Activated CD4-positive, CD25-positive, alpha-beta regulatory T cell treated with anti-CD3 and anti-CD28 coated beads, Interleukin-2, amount 50 U/mL, for 24 hours (primary cell): Measurements from ENCODE around the gene C8G.

Experiments
- ATAC-seq, 2 donors: fragments of 150-1000 bp; cut with Tn5 transposase; one replicate each; pipeline ENCODE4 v1.10.0; 2021; ENCODE audit warnings: mild to moderate bottlenecking in 1 of 2, moderate library complexity in 1 of 2

The C8G gene

DNA sequence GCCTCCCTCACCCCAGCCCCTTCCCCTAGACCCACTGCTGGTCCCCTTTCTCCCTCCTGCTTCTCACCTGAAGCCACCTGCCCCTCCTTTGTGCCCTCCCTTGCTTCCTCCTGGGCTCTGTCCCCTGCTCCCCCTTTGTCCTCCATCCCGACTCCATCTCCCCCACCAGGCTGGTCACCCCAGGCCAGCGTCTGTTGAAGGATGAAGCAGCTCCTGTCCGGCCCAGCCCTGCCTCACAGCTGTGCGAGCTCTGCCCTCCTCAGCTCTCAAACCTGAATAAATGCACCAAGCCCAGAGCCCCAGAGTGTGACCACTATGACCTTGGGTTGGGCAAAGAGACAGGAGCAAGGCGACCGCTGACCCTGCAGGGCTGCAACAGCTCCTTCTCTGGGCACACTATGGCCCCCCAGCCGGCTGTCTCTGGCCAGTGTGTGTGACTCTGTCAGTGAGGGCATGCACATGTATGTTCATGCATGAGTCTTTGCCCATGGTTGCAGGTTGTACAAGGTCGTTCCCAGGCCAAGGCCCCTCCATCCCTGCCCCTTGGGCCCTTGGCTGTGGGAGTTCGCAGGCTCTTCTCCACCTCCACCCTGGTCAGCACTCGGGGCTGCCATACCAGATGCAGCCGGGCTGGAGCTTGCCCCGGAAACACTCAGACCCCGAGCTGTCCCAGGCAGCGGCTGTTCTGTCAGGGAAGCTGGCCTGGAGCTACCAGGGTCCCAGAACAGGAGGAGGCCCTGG lies 10.3 kb downstream of the C8G start:
- ATAC-seq: no peak

DNA sequence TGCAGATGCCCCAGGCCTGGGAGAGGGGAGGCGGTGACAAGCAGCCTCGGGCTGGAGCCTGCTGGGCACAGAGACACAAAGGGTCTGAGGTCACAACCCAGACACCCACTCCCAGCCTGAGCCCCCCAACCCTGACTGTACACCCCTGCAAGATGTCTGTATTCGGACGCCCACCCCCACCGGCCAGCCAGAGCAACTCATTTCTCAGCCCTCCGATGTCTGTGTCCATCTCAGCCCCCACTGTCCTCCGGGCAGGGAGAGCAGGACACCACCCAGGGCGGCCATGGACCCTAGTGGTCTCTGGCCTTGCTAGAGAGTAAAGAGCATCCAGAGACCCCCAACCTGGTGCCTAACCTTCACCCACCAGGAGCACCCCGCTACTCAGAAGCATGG lies 10.9 kb downstream of the C8G start:
- no peak for ATAC-seq

DNA sequence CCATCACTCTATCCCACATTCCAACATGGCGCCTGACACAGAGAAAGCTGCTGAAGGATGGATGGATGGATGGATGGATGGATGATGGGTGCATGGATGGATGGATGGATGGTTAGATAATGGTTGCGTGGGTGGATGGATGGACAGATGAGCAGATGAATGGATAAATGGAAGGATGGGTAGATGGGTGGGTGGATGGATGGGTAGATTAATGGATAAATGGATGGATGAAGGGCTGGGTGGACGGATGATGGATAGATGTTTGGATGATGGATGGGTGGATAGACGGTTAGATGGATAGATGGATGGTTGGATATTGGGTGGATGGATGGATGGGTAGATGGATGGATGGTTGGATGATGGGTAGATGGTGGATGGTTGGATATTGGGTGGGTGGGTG lies 11.6 kb downstream of the C8G start:
- no peak for ATAC-seq

DNA sequence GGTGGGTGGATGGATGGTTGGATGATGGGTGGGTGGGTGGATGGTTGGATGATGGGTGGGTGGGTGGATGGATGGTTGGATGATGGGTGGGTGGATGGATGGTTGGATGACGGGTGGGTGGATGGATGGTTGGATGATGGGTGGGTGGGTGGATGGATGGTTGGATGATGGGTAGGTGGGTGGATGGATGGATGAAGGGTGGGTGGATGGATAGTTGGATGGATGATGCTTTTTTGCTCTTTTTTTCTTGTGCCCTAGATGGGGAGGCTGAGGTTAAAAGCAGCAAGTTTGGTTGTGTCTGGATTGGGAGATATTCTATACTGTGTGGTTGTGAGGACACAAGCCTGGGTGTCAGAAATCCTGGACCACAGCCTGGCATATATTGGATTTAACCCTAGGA lies 12.4 kb downstream of the C8G start:
- no peak for ATAC-seq

DNA sequence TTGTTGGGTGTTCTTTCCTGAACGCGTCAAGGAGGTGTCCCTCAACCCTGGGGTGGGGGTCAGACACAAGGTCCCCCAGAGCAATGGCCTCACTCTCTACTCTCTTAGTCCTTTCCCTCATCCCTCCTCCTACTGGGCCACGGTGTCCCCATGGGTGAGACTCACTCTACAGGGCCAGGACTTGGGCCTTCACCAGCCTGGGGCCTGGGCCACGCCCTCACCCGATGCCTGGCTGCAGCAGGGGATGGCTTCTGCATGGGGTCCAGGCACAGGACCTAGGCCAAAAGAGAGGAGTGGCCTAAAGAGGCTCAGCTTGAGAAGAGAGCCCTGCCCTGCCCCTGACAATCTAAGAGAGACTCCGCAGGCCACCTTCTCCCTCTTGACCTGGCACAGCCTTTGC lies 12.9 kb downstream of the C8G start:
- ATAC-seq: no peak

DNA sequence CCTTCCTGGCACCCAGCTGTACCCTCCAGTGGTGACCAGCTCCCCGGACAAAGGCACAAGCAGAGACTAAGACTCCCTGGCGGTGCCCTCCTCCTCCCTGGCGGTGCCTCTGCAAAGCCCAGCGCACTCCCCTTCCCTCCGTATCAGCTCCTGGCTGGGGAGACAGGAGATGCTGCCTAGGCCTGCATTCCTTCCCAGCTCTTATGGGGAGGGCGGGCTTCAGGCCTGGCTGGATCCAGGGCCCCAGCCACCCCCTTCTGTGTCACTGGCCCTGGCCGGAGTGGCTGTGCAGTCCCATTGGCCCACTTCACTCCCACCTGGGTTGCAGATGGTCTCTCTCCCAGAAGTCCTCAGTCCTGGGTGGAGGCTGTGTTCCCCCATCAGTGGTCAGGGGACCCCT lies 13.4 kb downstream of the C8G start:
- ATAC-seq: no peak

DNA sequence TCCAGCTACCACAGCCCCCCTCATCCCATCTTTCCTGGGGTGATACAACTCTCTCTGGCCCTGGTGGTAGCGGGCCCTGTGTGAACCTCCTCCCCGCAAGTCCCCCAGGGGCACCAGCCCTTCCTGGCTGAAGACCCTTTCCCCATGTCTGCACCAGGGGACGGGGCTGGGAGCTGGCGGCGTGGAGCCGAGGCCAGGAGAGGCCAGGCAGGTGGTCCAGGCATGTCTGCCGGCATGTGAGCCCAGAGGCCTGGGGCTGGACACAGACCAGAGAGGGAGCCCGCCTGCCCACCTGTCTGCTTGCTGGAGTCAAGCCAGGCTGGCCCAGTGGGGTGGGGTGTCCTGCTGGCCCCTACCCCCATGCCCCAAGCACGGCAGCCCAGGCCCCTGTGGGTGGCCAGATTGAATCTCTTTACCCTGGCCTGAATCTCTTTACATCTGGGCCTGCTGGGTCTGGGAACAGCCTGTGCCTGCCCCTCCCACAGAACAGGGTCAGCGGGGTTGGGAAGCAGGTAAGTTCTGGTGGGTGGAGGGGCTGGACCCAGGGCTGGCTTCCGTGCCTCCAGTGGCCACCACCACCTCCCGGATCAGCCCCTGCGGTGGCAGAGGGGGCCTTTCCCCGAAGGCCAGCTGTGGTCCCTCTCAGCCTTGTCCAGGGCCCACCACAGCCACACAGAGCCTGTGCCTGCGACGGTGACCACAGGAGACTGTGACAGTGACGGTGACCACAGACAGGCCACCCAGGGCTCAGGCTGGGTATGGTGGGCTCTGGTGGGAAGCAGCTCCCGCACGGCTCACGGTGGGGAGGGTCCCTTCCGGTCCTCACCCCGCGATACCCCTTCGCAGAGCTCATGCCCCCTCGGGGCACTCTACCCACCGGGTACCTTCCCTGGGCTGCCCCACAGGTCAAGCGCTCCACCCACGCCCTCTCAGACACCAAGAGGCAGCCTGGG lies 14.1 kb downstream of the C8G start:
- ATAC-seq: peak in 1 of 2 donors; percentile 18

DNA sequence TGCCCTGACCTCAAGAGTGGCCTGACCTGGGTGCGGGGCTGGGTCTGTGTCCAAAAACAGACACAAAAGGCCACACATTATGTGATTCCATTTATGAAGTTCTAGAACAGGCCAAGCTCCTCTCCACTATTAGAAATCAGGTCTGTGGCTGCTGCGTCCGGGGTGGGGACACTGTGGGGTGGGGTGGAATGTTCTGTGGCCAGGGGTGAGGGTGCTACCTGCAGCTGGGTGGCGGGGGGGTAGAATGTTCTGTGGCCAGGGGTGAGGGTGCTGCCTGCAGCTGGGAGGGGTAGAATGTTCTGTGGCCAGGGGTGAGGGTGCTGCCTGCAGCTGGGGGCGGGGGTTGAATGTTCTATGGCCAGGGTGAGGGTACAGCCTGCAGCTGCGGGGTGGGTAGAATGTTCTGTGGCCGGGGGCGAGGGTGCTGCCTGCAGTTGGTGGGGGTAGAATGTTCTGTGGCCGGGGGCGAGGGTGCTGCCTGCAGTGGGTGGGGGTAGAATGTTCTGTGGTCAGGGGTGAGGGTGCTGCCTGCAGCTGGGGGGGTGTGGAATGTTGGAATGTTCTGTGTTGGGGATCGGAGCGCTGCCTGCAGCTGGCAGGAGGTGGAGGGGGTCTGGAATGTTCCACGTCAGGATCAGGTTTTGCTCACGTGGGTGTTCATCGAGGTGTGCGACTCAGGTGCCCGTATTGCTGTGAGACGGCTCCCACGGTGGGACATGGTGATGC lies 15.3 kb downstream of the C8G start:
- ATAC-seq: no peak

DNA sequence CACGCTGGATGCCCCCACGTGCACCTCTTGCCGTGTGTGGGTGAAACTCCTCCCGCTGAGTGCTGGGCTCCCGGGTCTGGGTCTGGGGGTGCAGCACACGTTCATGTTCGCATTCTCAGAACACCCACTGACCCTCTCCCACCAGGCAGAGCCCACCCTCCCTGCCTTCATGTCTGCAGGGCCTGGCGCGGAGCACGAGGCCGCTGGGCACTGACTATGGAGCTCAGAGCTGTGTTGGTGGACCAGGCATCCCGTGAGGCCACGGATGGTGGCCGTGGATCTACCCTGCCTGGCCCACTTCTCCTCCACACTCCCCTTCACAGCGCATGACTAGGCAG lies 15.9 kb downstream of the C8G start:
- ATAC-seq: no peak

DNA sequence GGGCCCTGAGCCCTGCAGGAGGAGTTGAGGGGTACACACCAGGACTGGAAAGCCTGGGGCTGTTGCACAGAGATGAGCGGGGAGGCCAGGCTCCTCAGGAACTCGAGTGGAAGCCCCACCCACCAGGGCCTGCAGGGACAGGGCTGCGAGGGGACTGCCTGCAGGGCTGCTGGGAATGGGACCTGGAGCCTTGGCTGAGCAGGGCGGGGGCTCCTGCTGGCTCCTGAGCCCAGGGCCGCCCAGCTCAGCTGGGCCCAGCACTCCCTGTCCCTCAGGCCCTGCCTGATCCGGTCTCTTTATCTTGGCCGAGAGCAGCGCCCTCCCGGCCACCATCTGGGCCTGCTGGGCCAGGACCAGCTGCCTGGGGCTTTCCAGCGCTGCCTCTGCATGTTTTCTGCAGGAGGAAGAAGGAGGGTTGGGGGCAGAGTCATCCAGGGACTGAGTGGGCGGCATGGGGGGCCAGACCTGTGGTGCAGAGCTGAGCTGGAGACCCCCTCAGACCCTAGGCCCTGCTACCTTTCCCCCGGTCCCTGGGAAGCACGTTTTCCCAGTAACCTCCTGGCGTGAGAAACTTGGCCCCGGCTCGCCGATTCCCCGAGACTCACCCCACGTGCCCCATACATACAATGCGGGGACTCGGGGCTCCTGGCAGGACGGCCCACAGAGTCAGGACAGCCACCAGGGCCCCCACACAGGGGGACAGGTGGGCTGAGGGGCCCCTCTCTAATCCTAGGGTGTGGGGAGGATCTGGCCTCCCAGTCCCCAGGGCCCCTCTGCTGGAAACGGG lies 16.4 kb downstream of the C8G start:
- ATAC-seq: no peak

DNA sequence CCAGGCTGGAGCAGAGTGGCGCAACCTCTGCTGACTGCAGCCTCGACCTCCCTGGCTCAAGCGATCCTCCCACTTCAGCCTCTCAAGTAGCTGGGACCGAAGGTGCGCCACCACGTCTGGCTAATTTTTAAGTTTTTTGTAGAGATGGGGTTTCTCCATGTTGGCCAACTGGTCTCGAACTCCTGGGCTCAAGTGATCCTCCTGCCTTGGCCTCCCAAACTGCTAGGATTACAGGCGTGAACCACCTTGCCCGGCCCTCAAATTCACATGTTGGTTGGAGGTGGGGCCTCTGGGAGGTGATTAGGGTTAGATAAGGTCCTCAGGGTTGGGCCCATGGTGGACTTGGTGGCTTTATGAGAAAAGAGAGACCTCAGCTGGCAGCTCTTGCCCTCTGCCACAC lies 17.1 kb downstream of the C8G start:
- no peak for ATAC-seq

DNA sequence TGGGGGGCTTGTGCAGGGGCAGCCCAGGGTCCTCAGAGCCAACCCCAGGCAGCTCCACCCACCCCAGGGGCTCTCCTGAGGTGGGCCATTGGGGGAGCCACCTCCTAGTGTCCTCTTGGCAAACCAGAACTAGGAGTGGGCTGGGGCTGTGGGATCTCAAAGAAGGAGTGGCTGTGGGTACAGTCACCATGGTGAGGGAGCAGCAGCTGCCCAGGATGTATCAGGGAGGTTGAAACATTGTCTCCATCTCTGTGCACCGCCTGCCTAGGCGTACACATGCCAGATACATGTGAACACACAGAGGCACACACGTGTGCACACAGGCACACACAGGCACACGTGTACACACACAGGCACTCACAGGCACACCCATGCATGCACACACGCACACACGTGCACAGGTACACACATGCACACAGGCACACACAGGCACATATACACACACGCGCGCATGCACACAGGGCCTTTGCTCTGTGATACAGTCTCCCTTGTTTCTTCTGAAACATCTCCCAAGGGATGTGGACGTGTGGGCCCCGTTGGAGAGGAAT lies 17.7 kb downstream of the C8G start:
- no peak for ATAC-seq

DNA sequence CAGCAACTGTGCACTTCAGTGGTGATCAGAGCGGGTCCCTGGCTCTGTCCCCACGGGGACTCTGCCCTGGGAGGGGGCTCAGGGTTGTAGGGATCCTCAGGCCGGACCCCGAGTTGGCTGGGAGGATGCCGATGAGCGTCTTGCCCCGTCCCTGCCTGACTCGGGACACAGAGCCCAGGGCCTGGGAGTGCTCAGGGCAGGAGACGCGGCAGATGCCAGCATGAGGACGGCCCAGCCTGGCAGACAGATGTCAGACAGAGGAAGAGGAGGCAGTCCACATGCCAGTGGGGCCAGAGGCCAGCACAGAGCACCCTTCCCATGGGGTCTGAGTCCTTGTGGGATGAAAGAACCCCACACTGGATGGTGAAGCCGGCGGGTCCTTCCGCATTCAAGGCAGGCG lies 18.3 kb downstream of the C8G start:
- no peak for ATAC-seq

DNA sequence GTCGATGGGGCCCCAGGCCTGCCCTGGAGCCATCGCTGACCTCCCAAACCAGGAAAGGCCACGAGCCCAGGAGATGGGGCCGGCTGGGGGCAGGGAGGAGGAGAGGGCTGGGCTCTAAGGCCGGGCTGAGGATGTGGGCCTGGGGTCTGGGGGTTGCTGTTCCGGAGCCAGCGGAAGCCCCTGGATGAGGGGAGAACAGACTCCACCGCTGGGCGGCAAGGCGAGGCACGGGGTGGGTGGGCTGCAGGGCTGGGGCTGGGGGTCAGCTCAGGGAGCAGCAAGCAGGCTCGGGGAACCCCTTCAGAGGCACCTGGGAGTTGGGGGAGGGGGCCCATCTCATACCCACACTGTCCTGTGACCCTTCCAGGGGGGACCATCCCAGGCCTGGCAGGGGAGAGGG lies 18.7 kb downstream of the C8G start:
- ATAC-seq: no peak

DNA sequence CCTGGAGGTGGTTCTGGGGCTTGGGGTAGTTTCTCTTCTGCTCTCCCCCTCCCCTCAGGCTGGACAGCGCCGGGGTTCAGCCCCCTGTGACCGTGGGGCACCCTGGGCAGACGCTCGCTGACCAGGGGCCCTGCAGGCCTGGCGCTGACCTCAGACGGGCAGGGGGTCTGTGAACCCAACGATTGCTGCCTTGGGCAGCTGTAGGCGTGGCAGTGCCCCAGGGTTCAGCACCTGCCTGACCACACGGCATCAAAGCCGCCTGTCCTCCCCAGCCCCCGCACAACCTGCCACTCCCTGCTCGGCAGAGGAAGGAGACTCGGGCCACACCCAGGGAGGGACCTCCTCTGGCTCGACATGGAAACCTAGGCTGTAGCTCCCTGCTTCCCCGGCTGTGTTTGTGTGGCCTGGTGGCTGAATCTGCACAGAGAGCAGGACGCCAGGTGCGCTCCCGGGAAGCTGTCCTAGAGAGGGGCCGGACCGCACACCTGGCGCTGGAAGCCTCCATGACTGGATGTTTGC lies 19.2 kb downstream of the C8G start:
- no peak for ATAC-seq

DNA sequence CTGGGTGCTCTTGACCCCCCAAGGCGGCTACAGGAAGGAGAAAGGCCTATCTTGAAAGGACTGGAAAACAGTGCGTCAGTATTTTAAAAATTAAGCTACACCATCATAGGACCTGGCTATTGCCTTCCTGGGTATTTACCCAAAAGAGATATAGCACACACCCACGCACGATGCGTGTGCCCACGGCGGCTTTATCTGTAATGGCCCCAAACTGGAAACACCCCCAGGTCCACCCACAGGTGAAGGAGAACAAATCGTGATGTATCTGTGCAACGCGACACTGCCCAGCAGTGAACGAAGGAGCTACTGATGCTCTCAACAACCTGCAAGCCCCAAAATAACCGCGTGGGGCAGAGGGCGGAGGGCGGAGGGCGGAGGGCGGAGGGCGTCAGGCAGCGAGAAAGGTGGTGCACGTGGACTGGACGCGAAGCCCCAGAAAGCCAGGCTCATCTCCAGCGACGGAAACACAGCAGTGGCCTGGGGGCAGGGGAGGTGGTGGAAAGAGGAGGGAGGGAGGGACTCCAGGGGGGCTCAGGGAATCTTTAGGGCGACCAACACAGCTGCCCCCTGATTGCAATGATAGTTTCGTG lies 19.9 kb downstream of the C8G start:
- ATAC-seq: no peak

DNA sequence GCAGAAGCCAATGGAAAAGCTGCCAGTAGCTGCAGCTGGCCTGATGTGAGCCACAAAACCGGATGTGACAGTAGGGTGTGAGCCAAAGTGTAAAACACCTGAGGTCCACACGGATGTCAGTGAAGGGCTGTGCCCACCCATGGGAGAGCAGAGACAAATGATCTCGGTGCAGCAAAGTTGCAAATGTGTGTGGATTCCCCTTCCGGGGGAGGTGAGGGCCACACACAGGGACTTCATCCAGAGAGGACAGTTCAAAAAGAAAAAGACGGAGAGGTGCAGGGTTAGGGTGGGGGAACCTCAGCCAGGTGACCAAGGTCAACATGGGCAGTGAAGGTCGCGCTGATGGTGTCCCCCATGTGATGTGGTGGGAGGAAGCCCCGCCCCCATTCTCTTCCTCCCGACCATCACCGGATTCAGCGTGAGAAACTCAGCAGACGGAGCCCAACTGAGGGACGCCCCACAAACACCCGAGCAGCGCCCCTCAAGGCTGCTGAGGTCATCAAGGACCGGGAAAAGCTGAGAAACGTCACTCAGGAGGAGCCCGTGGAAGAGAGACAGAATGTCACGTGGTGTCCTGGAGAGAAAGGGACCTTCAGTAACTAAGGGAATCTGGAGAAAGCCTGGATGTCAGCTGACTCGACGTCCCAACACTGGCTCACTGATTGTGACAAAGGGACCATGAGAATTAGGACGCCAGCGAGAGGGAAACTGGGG lies 20.9 kb downstream of the C8G start:
- ATAC-seq: peak; percentile 60 to 69

DNA sequence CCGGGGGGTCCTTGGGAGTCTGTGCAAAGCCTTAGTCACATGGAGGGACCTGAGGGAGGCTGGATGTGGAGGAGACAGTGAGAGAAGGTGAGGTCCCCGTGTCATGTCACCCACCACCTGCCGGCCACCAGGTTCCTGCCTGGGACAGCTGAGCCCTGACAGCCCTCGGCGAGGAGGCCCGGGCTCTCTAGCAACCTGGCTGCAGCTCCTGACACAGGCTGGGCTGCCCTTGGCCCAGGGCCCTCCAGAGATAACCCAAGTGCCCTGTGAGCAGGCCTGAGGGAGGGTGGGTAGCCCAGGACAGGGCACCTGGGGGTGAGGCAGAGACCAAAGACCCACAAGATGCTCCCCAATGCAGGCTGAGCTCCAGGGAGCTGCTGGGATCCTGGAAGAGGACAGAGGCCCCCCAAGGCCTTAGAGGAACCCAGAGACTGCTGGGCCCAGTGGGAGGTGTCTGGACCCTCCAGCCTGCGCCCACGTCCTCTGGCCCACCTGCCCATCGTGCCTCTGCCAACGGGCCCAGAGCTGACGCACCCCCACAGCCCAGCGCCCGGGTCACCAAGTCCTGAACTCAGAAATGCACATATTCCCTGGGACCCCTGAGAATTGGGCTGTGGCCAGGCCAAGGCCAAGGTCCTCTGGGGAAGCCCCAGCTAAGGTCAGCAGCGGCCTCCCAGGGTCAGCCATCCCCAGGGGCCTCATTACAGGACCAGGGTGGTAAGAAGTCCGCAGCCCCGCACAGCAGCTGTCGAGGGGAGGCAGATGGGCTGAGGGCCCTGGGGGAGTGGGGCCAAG lies 23.5 kb downstream of the C8G start:
- no peak for ATAC-seq

DNA sequence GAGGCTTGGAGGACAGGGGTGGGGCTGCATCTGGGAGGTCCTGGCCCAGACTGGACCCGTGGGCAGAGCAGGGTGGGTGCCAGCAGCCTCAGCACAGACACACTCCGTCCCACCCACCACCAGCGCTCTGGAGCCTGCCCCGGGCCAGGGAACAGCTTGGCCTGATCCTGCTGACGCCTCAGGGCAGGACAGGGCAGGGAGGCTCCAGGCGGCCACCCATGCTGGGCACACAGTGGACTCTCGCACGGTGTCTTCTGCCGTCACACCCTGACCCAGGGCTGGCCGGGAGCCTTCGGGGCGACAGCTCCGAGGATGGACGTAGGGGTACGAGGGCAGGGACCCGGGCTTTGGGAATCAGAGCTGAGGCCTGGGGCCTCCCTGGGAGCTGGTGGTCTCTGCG lies 24.1 kb downstream of the C8G start:
- ATAC-seq: no peak

DNA sequence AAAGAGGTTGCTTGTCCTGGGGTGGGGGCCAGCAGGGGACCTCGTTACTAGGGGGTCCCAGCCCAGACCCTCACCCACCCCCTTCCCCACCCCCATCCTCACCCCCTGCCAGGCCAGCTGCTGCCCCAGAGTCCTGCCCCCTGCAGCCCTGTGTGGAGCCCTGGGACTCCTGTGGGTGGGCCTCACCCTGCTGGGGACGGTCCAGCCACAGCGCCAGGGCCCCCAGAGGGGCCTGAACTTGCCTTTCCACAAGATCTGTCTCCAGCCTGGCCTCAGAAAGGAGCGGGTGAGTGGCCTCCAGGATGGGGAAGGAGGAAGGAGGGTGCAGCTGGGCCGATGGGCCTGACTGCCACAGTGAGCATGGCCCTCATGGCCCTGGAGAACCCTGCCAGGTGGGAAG lies 24.7 kb downstream of the C8G start:
- no peak for ATAC-seq
